Parathyroid adenoma (tissue), 2 donors: ENCODE results near the gene MTUS2.
"Not testable (repeated sequence)": the region's sequence is repeated elsewhere in the genome, so short reads cannot be mapped to it uniquely, and the experiment has no call there.

ENCODE experiments used
- H2AFZ ChIP-seq: fragments of 300-600 bp; sonication (generic); one replicate; pipeline ENCODE4 v1.7.0; 2017; ENCODE audit warnings: antibody characterized with exemption, mild to moderate bottlenecking
- H3K27ac ChIP-seq: fragments of 300-600 bp; sonication (generic); one replicate; pipeline ENCODE4 v1.7.0; 2017
- H3K27me3 ChIP-seq: fragments of 300-600 bp; sonication (generic); one replicate; pipeline ENCODE4 v1.7.0; 2017; ENCODE audit warnings: low read length; ENCODE audit not compliant: control insufficient read depth, insufficient read depth
- H3K36me3 ChIP-seq: fragments of 300-600 bp; sonication (generic); one replicate; pipeline ENCODE4 v1.7.0; 2017; ENCODE audit warnings: low read length; ENCODE audit not compliant: control insufficient read depth, insufficient read depth
- H3K4me1 ChIP-seq: fragments of 300-600 bp; sonication (generic); one replicate; pipeline ENCODE4 v1.7.0; 2017; ENCODE audit warnings: control low read depth
- H3K4me2 ChIP-seq: fragments of 300-600 bp; sonication (generic); one replicate; pipeline ENCODE4 v1.7.0; 2017; ENCODE audit warnings: low read length
- H3K4me3 ChIP-seq: fragments of 300-600 bp; sonication (generic); one replicate; pipeline ENCODE4 v1.7.0; 2017; ENCODE audit warnings: low read depth, low read length
- H3K79me2 ChIP-seq: fragments of 300-600 bp; sonication (generic); one replicate; pipeline ENCODE4 v1.7.0; 2017; ENCODE audit warnings: control low read depth
- H3K9ac ChIP-seq: fragments of 300-600 bp; sonication (generic); one replicate; pipeline ENCODE4 v1.7.0; 2017; ENCODE audit warnings: mild to moderate bottlenecking
- H3K9me3 ChIP-seq: fragments of 300-600 bp; sonication (generic); one replicate; pipeline ENCODE4 v1.7.0; 2017; ENCODE audit warnings: low read length; ENCODE audit not compliant: control insufficient read depth
- TF ChIP-seq, protein P1 (sequence below): fragments of 300-600 bp; sonication (generic); IDR thresholded peaks from one replicate; pipeline ENCODE4 v1.7.0; 2017; ENCODE audit warnings: antibody characterized with exemption, mild to moderate bottlenecking
- donor health status: primary hyperparathyroidism.

The MTUS2 gene

DNA sequence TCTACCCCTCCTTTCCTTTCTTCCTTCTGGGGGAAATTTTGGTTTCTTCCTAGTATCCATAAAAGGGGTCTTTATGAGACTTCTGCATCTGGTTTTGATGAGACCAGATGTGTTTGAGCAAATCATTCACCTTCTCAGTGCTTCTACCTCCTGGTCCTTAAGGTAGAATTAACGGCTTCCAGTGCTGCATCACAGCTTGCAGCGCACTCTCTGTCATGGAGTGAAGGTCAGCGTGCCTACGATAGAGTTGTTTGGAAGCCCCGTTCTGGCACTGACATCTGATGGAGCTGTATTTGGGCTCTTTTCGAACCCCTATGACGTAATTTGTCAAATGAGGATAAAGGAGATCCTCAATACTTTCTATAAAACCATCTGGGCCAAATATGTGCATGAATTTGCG is 164.2 kb downstream of the MTUS2 start:
- H3K4me1 ChIP-seq: no peaks in the 10 kb centered on the region
- no peak overlapping the region for H2AFZ ChIP-seq
- H3K27ac ChIP-seq: no peak overlapping the region
- no peak overlapping the region for H3K4me3 ChIP-seq
- H3K79me2 ChIP-seq: no peaks in the 10 kb centered on the region
- H3K4me2 ChIP-seq: no peak overlapping the region
- TF ChIP-seq, protein P1, sequence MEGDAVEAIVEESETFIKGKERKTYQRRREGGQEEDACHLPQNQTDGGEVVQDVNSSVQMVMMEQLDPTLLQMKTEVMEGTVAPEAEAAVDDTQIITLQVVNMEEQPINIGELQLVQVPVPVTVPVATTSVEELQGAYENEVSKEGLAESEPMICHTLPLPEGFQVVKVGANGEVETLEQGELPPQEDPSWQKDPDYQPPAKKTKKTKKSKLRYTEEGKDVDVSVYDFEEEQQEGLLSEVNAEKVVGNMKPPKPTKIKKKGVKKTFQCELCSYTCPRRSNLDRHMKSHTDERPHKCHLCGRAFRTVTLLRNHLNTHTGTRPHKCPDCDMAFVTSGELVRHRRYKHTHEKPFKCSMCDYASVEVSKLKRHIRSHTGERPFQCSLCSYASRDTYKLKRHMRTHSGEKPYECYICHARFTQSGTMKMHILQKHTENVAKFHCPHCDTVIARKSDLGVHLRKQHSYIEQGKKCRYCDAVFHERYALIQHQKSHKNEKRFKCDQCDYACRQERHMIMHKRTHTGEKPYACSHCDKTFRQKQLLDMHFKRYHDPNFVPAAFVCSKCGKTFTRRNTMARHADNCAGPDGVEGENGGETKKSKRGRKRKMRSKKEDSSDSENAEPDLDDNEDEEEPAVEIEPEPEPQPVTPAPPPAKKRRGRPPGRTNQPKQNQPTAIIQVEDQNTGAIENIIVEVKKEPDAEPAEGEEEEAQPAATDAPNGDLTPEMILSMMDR: no peak
- H3K9ac ChIP-seq: no peak overlapping the region
- no peaks in the 10 kb centered on the region for H3K36me3 ChIP-seq
- no peaks in the 10 kb centered on the region for H3K9me3 ChIP-seq
- no peaks in the 10 kb centered on the region for H3K27me3 ChIP-seq

DNA sequence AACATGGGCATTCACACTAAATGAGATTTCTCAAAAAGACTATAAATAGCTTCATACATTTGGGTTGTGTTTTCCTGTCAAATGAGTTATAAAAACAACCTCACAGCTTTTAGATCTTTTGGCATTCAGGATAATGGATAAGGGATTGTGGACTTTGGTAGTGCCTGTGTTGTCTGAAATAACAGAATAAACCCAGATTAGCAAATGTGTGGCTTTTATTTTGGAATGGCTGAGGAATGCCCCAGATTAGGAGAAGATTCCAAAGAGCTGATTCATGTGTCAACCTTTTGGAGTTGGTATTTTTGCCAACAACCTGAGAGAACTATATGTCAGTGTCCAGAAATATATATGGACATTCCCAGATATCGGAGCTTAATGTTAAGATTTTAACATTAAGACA is 164.7 kb downstream of the MTUS2 start:
- Histone ChIP-seq H3K4me2 (no peak overlapping the region), H3K4me3 (no peak overlapping the region), H3K9me3 (no peaks in the 10 kb centered on the region), H3K9ac (no peak overlapping the region), H3K27ac (no peak overlapping the region), H3K4me1 (no peaks in the 10 kb centered on the region), H3K36me3 (no peaks in the 10 kb centered on the region), H3K79me2 (no peaks in the 10 kb centered on the region), H2AFZ (no peak overlapping the region), H3K27me3 (no peaks in the 10 kb centered on the region)
- TF ChIP-seq, protein P1: no peak

DNA sequence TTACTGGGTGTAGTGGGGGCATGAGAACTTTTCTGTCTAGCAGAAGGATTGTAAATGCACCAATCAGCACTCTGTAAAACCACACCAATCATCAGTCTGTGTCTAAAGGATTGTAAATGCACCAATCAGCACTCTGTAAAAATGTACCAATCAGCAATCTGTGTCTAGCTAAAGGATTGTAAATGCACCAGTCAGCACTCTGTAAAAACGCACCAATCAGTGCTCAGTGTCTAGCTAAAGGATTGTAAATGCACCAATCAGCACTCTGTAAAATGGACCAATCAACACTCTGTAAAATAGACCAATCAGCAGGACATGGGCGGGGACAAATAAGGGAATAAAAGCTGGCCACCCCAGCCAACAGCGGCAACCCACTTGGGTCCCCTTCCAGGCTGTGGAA is 170.2 kb downstream of the MTUS2 start:
- not testable (repeated sequence) for H3K27me3 ChIP-seq, H3K4me3 ChIP-seq, H2AFZ ChIP-seq

DNA sequence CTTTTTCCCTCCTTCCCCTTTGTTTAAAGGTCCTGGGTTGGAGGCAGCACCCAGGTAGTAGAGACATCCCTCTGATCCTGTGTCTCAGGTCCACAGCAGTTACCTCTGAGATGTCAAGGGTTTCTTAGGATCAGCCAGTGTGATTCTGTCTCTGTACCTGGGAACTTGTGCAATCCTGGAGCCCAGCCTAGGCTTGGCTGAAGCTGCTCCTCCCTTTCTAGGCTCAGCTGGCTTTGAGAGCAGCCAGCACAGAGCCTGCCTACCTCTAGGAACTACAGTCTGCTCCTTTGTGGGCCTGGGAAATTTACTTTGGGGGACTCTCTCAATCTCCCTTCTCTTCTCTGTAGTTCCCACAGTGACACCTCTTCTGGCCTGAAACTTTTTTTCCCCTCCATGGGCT is 171.6 kb downstream of the MTUS2 start:
- no peak overlapping the region for H2AFZ ChIP-seq
- no peak overlapping the region for H3K27ac ChIP-seq
- no peak overlapping the region for H3K4me3 ChIP-seq
- no peaks in the 10 kb centered on the region for H3K79me2 ChIP-seq
- H3K9me3 ChIP-seq: no peaks in the 10 kb centered on the region
- no peaks in the 10 kb centered on the region for H3K4me1 ChIP-seq
- no peaks in the 10 kb centered on the region for H3K27me3 ChIP-seq
- H3K4me2 ChIP-seq: no peak overlapping the region
- H3K9ac ChIP-seq: no peak overlapping the region
- H3K36me3 ChIP-seq: no peaks in the 10 kb centered on the region
- TF ChIP-seq, protein P1: no peak

More for the DNA sequence above, 170.2 kb downstream of the MTUS2 start:
- not testable (repeated sequence) for H3K4me1 ChIP-seq, H3K4me2 ChIP-seq, H3K9me3 ChIP-seq, H3K27ac ChIP-seq, H3K9ac ChIP-seq, H3K79me2 ChIP-seq, H3K36me3 ChIP-seq

DNA sequence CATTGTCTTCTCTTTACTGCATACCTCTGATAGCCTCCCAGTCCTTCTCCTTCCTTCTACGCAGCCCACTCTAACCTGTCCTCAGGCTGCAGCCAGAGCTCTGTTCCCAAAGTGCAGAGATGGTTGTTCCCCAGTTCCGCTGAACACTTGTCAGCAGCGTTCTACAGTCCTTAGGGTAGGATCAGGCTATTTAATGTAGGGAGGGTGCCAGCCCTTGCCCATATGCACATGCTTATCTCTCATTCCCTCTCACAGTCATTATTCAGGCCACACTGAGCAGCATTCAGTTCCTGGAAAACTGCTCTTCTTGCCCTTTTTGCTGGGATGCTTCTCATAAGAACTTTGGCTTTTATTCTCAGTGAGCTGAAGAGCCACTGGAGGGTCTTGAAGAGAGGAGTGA is 180.7 kb downstream of the MTUS2 start:
- no peak overlapping the region for H2AFZ ChIP-seq
- no peak overlapping the region for H3K4me3 ChIP-seq
- no peak overlapping the region for H3K27ac ChIP-seq
- no peak overlapping the region for H3K9ac ChIP-seq
- no peaks in the 10 kb centered on the region for H3K79me2 ChIP-seq
- H3K27me3 ChIP-seq: peaks cover 4% of the 10 kb centered on the region
- no peaks in the 10 kb centered on the region for H3K4me1 ChIP-seq
- no peak overlapping the region for H3K4me2 ChIP-seq
- TF ChIP-seq, protein P1: no peak
- H3K36me3 ChIP-seq: no peaks in the 10 kb centered on the region
- H3K9me3 ChIP-seq: no peaks in the 10 kb centered on the region
